K562 (cell line): ENCODE data around the gene WDR18. TPM values are rescaled to one million over a fixed set of nuclear protein-coding genes. Genes with fewer than 3 reads are reported as not detected.

Experiments used
- ATAC-seq: fragments of 200-7000 bp; cut with Tn5 transposase; 3 replicates; pipeline ENCODE4 v1.9.1; 2020; ENCODE audit warnings: moderate library complexity
- BruUV-seq: library from RNA; stranded (reverse); fragments of 400-500 nt; replicated peaks from 2 replicates; lab custom pipeline; 2021; lab: Mats Ljungman, UMichigan
- CTCF ChIA-PET: fragments of 300-600 bp; formaldehyde crosslinking; extraction: SDS; loops from one replicate; lab custom pipeline; 2021; ENCODE audit warnings: low intra/inter-chr PET ratio; lab: Yijun Ruan, JAX
- POLR2A ChIA-PET: fragments of 300-600, 350-650 bp; sonication (Branson Sonifier 250); formaldehyde crosslinking; extraction: SDS; loops from one replicate; lab custom pipeline; 2021; ENCODE audit warnings: antibody characterized with exemption, inconsistent platforms; lab: Yijun Ruan, JAX
- DNase-seq, 4 experiments: peaks; one replicate each; pipeline versions ENCODE4 v3.0.0 to v3.0.0-alpha.2; 2011 to 2018; ENCODE audit warnings: low spot score in 3 of 4, mixed read lengths in 3 of 4; ENCODE audit errors: extremely low read depth in 1 of 4
- FAIRE-seq: peaks from 2 replicates; lab custom pipeline; 2011; peaks lifted over from hg19 to GRCh38; lab: Jason Lieb, UNC
- H2AFZ ChIP-seq: 2 replicates; pipeline ENCODE4 v1.6.0; 2011; ENCODE audit warnings: low read depth, low read length, control low read depth, inconsistent platforms
- H3K27ac ChIP-seq: fragments of 200-600 bp; 3 replicates; pipeline ENCODE4 v1.8.0; 2011; ENCODE audit warnings: low read depth, mild to moderate bottlenecking, control low read depth, inconsistent platforms, low read length, moderate library complexity, mixed read lengths; ENCODE audit errors: extremely low read depth
- H3K27me3 ChIP-seq, 2 experiments: fragments of 300-600 bp in 1 of 2; 2 replicates in 1 of 2; 3 replicates in 1 of 2; pipeline versions ENCODE4 v1.6.0 to v1.8.0; 2011; ENCODE audit warnings: inconsistent platforms in 2 of 2, low read length in 2 of 2, mild to moderate bottlenecking in 1 of 2, mixed read lengths in 1 of 2, moderate library complexity in 1 of 2; ENCODE audit not compliant: control insufficient read depth in 2 of 2, insufficient read depth in 2 of 2
- H3K36me3 ChIP-seq: fragments of 300-600 bp; 3 replicates; pipeline ENCODE4 v1.8.0; 2011; ENCODE audit warnings: mild to moderate bottlenecking, low read length, inconsistent platforms; ENCODE audit not compliant: control insufficient read depth, insufficient read depth
- H3K4me1 ChIP-seq, 2 experiments: fragments of 200-600 bp in 1 of 2; replicated peaks in 1 of 2; 2 replicates in 1 of 2; 3 replicates in 1 of 2; pipeline versions ENCODE4 v1.5.1 to v1.8.0; 2011; ENCODE audit warnings: inconsistent platforms in 2 of 2, low read length in 2 of 2, mild to moderate bottlenecking in 1 of 2, mixed read lengths in 1 of 2, moderate library complexity in 1 of 2; ENCODE audit not compliant: control insufficient read depth in 2 of 2, insufficient read depth in 2 of 2
- H3K4me2 ChIP-seq: 2 replicates; pipeline ENCODE4 v1.6.1; 2011; ENCODE audit warnings: low read length, control low read depth, inconsistent platforms, mixed read lengths; ENCODE audit not compliant: insufficient read depth
- H3K4me3 ChIP-seq: fragments of 200-600 bp; sonication (generic), shearing (Covaris generic); 2 replicates; pipeline ENCODE4 v1.5.1; 2016; ENCODE audit warnings: control low read depth, inconsistent platforms
- H3K79me2 ChIP-seq: fragments of 200-600 bp; 3 replicates; pipeline ENCODE4 v1.8.0; 2011; ENCODE audit warnings: low read length, inconsistent platforms; ENCODE audit not compliant: control insufficient read depth, insufficient read depth
- H3K9ac ChIP-seq, 2 experiments: 2 replicates each; pipeline versions ENCODE4 v1.6.0 to v1.6.1; 2011; ENCODE audit warnings: low read depth in 2 of 2, low read length in 2 of 2, control low read depth in 1 of 2, inconsistent platforms in 1 of 2, mild to moderate bottlenecking in 1 of 2, mixed read lengths in 1 of 2; ENCODE audit not compliant: insufficient read depth in 1 of 2
- H3K9me1 ChIP-seq: one replicate; pipeline ENCODE4 v1.6.0; 2011; ENCODE audit warnings: inconsistent platforms, mild to moderate bottlenecking, low read length, moderate library complexity; ENCODE audit not compliant: control insufficient read depth, insufficient read depth
- H3K9me3 ChIP-seq: replicated peaks from 2 replicates; pipeline ENCODE4 v1.5.1; 2011; ENCODE audit warnings: low read depth, low read length, inconsistent platforms; ENCODE audit not compliant: control insufficient read depth, insufficient read depth
- H4K20me1 ChIP-seq: replicated peaks from 2 replicates; pipeline ENCODE4 v1.6.1; 2011; ENCODE audit warnings: low read length, inconsistent platforms, mixed read lengths; ENCODE audit not compliant: control insufficient read depth, insufficient read depth
- CLOCK ChIP-seq: fragments of 250-450 bp; sonication (Bioruptor Pico); IDR thresholded peaks from 2 replicates; pipeline ENCODE4 v1.4.0; 2020; ENCODE audit warnings: mild to moderate bottlenecking, moderate library complexity, borderline replicate concordance
- CTBP1 ChIP-seq: fragments of 450-650 bp; IDR thresholded peaks from 2 replicates; pipeline ENCODE4 v1.6.1; 2016; ENCODE audit warnings: borderline replicate concordance
- HDGF ChIP-seq: fragments of 450-650 bp; IDR thresholded peaks from 2 replicates; pipeline ENCODE4 v1.6.1; 2016
- JUND ChIP-seq, 2 experiments: IDR thresholded peaks; 2 replicates in 1 of 2; 3 replicates in 1 of 2; pipeline ENCODE4 v1.6.1; 2011; ENCODE audit warnings: borderline replicate concordance in 2 of 2, low read depth in 2 of 2, low read length in 2 of 2, improper control_type of control experiment in 1 of 2, missing biosample characterization in 1 of 2, missing genetic modification characterization in 1 of 2, missing genetic modification reagents in 1 of 2
- MTA1 ChIP-seq: fragments of 450-650 bp; IDR thresholded peaks from 2 replicates; pipeline ENCODE4 v1.6.1; 2017; ENCODE audit warnings: borderline replicate concordance
- POLR2G ChIP-seq: fragments of 200-400 bp; formaldehyde crosslinking; IDR thresholded peaks from 2 replicates; pipeline ENCODE4 v1.6.1; 2017; ENCODE audit warnings: low read depth, mild to moderate bottlenecking, antibody characterized with exemption, low read length, moderate library complexity
- PRMT5 ChIP-seq: sonication (generic); formaldehyde crosslinking; IDR thresholded peaks from 2 replicates; pipeline ENCODE4 v1.5.0; 2020; ENCODE audit warnings: missing genetic modification reagents
- SAFB ChIP-seq: fragments of 200-400 bp; formaldehyde crosslinking; IDR thresholded peaks from 2 replicates; pipeline ENCODE4 v1.6.1; 2017; ENCODE audit warnings: low read depth, low read length, borderline replicate concordance
- SETDB1 ChIP-seq: IDR thresholded peaks from one replicate; pipeline ENCODE4 v1.6.1; 2012; ENCODE audit warnings: low read length, control low read depth, inconsistent platforms
- SP1 ChIP-seq: sonication (generic); formaldehyde crosslinking; IDR thresholded peaks from 2 replicates; pipeline ENCODE4 v1.8.1; 2022; ENCODE audit warnings: mild to moderate bottlenecking, missing genetic modification reagents
- ZBTB7A ChIP-seq: IDR thresholded peaks from 2 replicates; pipeline ENCODE4 v1.6.1; 2011; ENCODE audit warnings: low read depth, mild to moderate bottlenecking, low read length, moderate library complexity, borderline replicate concordance; ENCODE audit not compliant: control insufficient read depth
- WGBS: fragments of 100-300 bp; shearing (Covaris generic); methylation state at CpG from one replicate; pipeline ENCODE4 v1.1.6; 2016; ENCODE audit warnings: low coverage, mixed read lengths; ENCODE audit not compliant: insufficient coverage; ENCODE audit errors: missing lambda C conversion rate; 5-methylcytosine and 5-hydroxymethylcytosine counted together
- in situ Hi-C: fragments of 300-500 bp; cut with MboI; formaldehyde crosslinking; loops from 4 replicates; pipeline ENCODE4 v1.15.0; 2018; ENCODE audit warnings: inconsistent platforms, mixed read lengths
- intact Hi-C: fragments of 100-400 bp; cut with micrococcal nuclease; formaldehyde crosslinking; loops from 2 replicates; pipeline ENCODE4 v1.14.2; 2022
- polyA plus RNA-seq, 8 experiments: library from polyadenylated mRNA; depleted of rRNA in 4 of 8; stranded (reverse) in 5 of 8; unstranded in 3 of 8; fragments of >200 nt; fragmentation: Nextera tagmentation in 2 of 8; fragmentation: Illumina TruSeq in 1 of 8; extraction: Ambion mirVana in 2 of 8; extraction: Trizol in 1 of 8; gene quantifications; 2 replicates each; pipeline versions ENCODE4 v1.2.1 to v1.2.3, GENCODE V29; 2011 to 2014; ENCODE audit warnings: inconsistent platforms in 1 of 8, missing spikeins in 1 of 8
- total RNA-seq, 7 experiments: library from RNA; depleted of rRNA in 6 of 7; stranded (reverse); fragments of >200 nt in 6 of 7; fragmentation: Illumina TruSeq in 2 of 7; extraction: Trizol in 2 of 7; gene quantifications; 2 replicates each; pipeline versions ENCODE4 v1.2.1 to v1.2.3, GENCODE V29; 2011 to 2021; ENCODE audit warnings: low replicate concordance in 1 of 7
- TF ChIP-seq, protein P1 (sequence below): sonication (generic); formaldehyde crosslinking; IDR thresholded peaks from 2 replicates; pipeline ENCODE4 v1.8.0; 2022; ENCODE audit warnings: missing genetic modification reagents, mild to moderate bottlenecking, moderate library complexity, borderline replicate concordance
- TF ChIP-seq, protein P2 (sequence below): fragments of 250-450 bp; sonication (Bioruptor Pico); IDR thresholded peaks from 2 replicates; pipeline ENCODE4 v1.9.0; 2021; ENCODE audit warnings: mild to moderate bottlenecking, inconsistent platforms
- TF ChIP-seq, protein P3 (sequence below): sonication (generic); formaldehyde crosslinking; IDR thresholded peaks from 2 replicates; pipeline ENCODE4 v1.9.0; 2022; ENCODE audit warnings: mild to moderate bottlenecking, missing genetic modification reagents

WDR18 gene
- total and polyA plus RNA-seq, 9 of the 15 experiments (the other 6 are each of a cell fraction or from before 2014, with no cell fraction given) = 0.65 to 181 (median 30.1) TPM

- CTCF ChIA-PET = no interaction called here
- FAIRE-seq = no peak
- TF ChIP-seq JUND (IDR thresholded peaks at IDR 0.05; ENCODE audit: borderline replicate concordance, low read depth, low read length) (no peak), JUND (tag; IDR thresholded peaks at IDR 0.05; ENCODE audit: borderline replicate concordance, low read depth, low read length) (no peak), CLOCK (CRISPR knock-in tag) (no peak), MTA1 (no peak), CTBP1 (no peak), SP1 (CRISPR knock-in tag) (peak; percentile 34), HDGF (0 out of 2 replicates have a peak, but pooled peaks have one; percentile 57), PRMT5 (CRISPR knock-in tag) (no peak), SETDB1 (no peak), POLR2G (0 out of 2 replicates have a peak, but pooled peaks have one; percentile 65), SAFB (0 out of 2 replicates have a peak, but pooled peaks have one; percentile 19), ZBTB7A (peak; percentile 63; the same call in 1 of the 2 replicates)
- TF ChIP-seq, protein P1, sequence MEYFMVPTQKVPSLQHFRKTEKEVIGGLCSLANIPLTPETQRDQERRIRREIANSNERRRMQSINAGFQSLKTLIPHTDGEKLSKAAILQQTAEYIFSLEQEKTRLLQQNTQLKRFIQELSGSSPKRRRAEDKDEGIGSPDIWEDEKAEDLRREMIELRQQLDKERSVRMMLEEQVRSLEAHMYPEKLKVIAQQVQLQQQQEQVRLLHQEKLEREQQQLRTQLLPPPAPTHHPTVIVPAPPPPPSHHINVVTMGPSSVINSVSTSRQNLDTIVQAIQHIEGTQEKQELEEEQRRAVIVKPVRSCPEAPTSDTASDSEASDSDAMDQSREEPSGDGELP (CRISPR knock-in tag) = peak; percentile 19; the same call in 1 of the 2 replicates
- TF ChIP-seq, protein P2, sequence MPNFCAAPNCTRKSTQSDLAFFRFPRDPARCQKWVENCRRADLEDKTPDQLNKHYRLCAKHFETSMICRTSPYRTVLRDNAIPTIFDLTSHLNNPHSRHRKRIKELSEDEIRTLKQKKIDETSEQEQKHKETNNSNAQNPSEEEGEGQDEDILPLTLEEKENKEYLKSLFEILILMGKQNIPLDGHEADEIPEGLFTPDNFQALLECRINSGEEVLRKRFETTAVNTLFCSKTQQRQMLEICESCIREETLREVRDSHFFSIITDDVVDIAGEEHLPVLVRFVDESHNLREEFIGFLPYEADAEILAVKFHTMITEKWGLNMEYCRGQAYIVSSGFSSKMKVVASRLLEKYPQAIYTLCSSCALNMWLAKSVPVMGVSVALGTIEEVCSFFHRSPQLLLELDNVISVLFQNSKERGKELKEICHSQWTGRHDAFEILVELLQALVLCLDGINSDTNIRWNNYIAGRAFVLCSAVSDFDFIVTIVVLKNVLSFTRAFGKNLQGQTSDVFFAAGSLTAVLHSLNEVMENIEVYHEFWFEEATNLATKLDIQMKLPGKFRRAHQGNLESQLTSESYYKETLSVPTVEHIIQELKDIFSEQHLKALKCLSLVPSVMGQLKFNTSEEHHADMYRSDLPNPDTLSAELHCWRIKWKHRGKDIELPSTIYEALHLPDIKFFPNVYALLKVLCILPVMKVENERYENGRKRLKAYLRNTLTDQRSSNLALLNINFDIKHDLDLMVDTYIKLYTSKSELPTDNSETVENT (CRISPR knock-in tag) = 0 out of 2 replicates have a peak, but pooled peaks have one; percentile 27
- TF ChIP-seq, protein P3, sequence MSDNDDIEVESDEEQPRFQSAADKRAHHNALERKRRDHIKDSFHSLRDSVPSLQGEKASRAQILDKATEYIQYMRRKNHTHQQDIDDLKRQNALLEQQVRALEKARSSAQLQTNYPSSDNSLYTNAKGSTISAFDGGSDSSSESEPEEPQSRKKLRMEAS (CRISPR knock-in tag) = no peak
These were observed 8.0 kb downstream of the WDR18 start for GRCh38 chr19:991932-992669.

More at GRCh38 chr19:991932-992669, 8.0 kb downstream of the WDR18 start:
- no peak overlapping the region; the same call in 2 of the 3 replicates for H3K27ac ChIP-seq
- H3K4me2 ChIP-seq = no peak overlapping the region
- peaks cover 76% of the 10 kb centered on the region; the same call in 2 of the 3 replicates for H3K36me3 ChIP-seq
- in situ Hi-C loops (no loop called here), intact Hi-C loops (no loop called here)
- no peak overlapping the region for H3K4me3 ChIP-seq
- DNase-seq (no peak), ATAC-seq (no peak)
- no peaks in the 10 kb centered on the region; the same call in 1 of the 2 replicates for H4K20me1 ChIP-seq
- peak overlapping the region in 1 of 2 experiments; percentile 20; a peak in 1 of 4 replicates for H3K9ac ChIP-seq
- H2AFZ ChIP-seq = no peak overlapping the region
- H3K27me3 ChIP-seq = no peaks in the 10 kb centered on the region
- POLR2A ChIA-PET = no interaction called here
- peaks cover 9 to 85% of the 10 kb centered on the region in 2 experiments; a peak in 4 of 5 replicates for H3K4me1 ChIP-seq
- H3K9me3 ChIP-seq = no peaks in the 10 kb centered on the region
- WGBS = 96% methylated on average over 36 of the region's 42 CpGs
- no peaks in the 10 kb centered on the region for H3K79me2 ChIP-seq
- no TSS peak for BruUV-seq
- peaks cover 6% of the 10 kb centered on the region for H3K9me1 ChIP-seq
